Sigmoid colon (tissue), 4 donors: ENCODE measurements around the gene DDX3X.

ENCODE experiments used
- CTCF ChIP-seq, 4 experiments: fragments of 450-650 bp in 3 of 4; fragments of 200-600 bp in 1 of 4; IDR thresholded peaks; one replicate each; pipeline ENCODE4 v1.5.1; 2016 to 2019; ENCODE audit warnings: antibody characterized with exemption in 4 of 4, mild to moderate bottlenecking in 3 of 4, moderate library complexity in 2 of 4
- EP300 ChIP-seq, 4 donors: sonication (generic); formaldehyde crosslinking; IDR thresholded peaks; one replicate each; pipeline ENCODE4 v1.6.1; 2017; ENCODE audit warnings: antibody characterized with exemption in 4 of 4
- POLR2A ChIP-seq, 2 donors: fragments of 450-650 bp; IDR thresholded peaks; one replicate each; pipeline ENCODE4 v1.6.1; 2016; ENCODE audit warnings: antibody characterized with exemption in 2 of 2, mild to moderate bottlenecking in 2 of 2, moderate library complexity in 2 of 2

GRCh38 chrX:41338436-41338835, 4.5 kb downstream of the DDX3X start:
- no peak for TF ChIP-seq EP300 (IDR thresholded peaks at IDR 0.05)
- no peak for TF ChIP-seq CTCF (IDR thresholded peaks at IDR 0.05)
- no peak for TF ChIP-seq POLR2A (IDR thresholded peaks at IDR 0.05)
